Keratinocyte (primary cell): Measurements from ENCODE around the gene IPMK. TPM values are rescaled to one million over a fixed set of nuclear protein-coding genes. Genes with fewer than 3 reads are reported as not detected.
A peak's percentile ranks its signal among the peaks of the same experiment; 100 is the strongest.
"Not testable (repeated sequence)": the region's sequence is repeated elsewhere in the genome, so short reads cannot be mapped to it uniquely, and the experiment has no call there.

Experiments
- DNase-seq: peaks from one replicate; pipeline ENCODE4 v3.0.0-alpha.2; 2011; ENCODE audit warnings: low read depth, missing footprints, low spot score
- FAIRE-seq: peaks from 2 replicates; lab custom pipeline; 2011; peaks lifted over from hg19 to GRCh38; lab: Jason Lieb, UNC
- H2AFZ ChIP-seq: 2 replicates; pipeline ENCODE4 v1.6.0; 2012; ENCODE audit warnings: low read length, control low read depth, inconsistent platforms; ENCODE audit not compliant: control insufficient read depth
- H3K27ac ChIP-seq: 2 replicates; pipeline ENCODE4 v1.5.1; 2011; ENCODE audit warnings: low read length; ENCODE audit not compliant: control insufficient read depth, insufficient read depth
- H3K27me3 ChIP-seq: 3 replicates; pipeline ENCODE4 v1.6.0; 2011; ENCODE audit warnings: low read length; ENCODE audit not compliant: control insufficient read depth, insufficient read depth; ENCODE audit errors: extremely low read depth
- H3K36me3 ChIP-seq, 2 experiments: 2 replicates in 1 of 2; 3 replicates in 1 of 2; pipeline ENCODE4 v1.5.1; 2011; ENCODE audit warnings: low read length in 2 of 2, mild to moderate bottlenecking in 1 of 2; ENCODE audit not compliant: control insufficient read depth in 2 of 2, insufficient read depth in 2 of 2; ENCODE audit errors: extremely low read depth in 1 of 2
- H3K4me1 ChIP-seq: 3 replicates; pipeline ENCODE4 v1.5.1; 2011; ENCODE audit warnings: low read length; ENCODE audit not compliant: control insufficient read depth, insufficient read depth; ENCODE audit errors: extremely low read depth
- H3K4me2 ChIP-seq: 3 replicates; pipeline ENCODE4 v1.6.0; 2011; ENCODE audit warnings: low read depth, low read length; ENCODE audit not compliant: control insufficient read depth, insufficient read depth; ENCODE audit errors: extremely low read depth
- H3K4me3 ChIP-seq, 3 experiments: fragments of 200-600 bp in 1 of 3; sonication (generic) in 1 of 3; 2 replicates in 2 of 3; 3 replicates in 1 of 3; pipeline ENCODE4 v1.5.1; 2011 to 2016; ENCODE audit warnings: low read length in 3 of 3, mild to moderate bottlenecking in 3 of 3, control low read depth in 2 of 3, inconsistent platforms in 1 of 3, low read depth in 1 of 3, mixed read lengths in 1 of 3, mixed run types in 1 of 3, moderate library complexity in 1 of 3; ENCODE audit not compliant: control insufficient read depth in 2 of 3, insufficient read depth in 2 of 3; ENCODE audit errors: extremely low read depth in 1 of 3
- H3K79me2 ChIP-seq: 2 replicates; pipeline ENCODE4 v1.6.0; 2012; ENCODE audit warnings: low read length; ENCODE audit not compliant: control insufficient read depth, insufficient read depth
- H3K9ac ChIP-seq: 3 replicates; pipeline ENCODE4 v1.6.0; 2011; ENCODE audit warnings: low read length; ENCODE audit not compliant: control insufficient read depth, insufficient read depth; ENCODE audit errors: extremely low read depth
- H3K9me1 ChIP-seq: 3 replicates; pipeline ENCODE4 v1.6.0; 2011; ENCODE audit warnings: low read length; ENCODE audit not compliant: control insufficient read depth, insufficient read depth; ENCODE audit errors: extremely low read depth
- H3K9me3 ChIP-seq: 2 replicates; pipeline ENCODE4 v1.5.1; 2012; ENCODE audit warnings: low read depth, low read length; ENCODE audit not compliant: control insufficient read depth
- H4K20me1 ChIP-seq: 3 replicates; pipeline ENCODE4 v1.6.0; 2011; ENCODE audit warnings: low read length; ENCODE audit not compliant: control insufficient read depth, insufficient read depth; ENCODE audit errors: extremely low read depth
- EZH2 ChIP-seq: IDR thresholded peaks from one replicate; pipeline ENCODE4 v1.6.1; 2012; ENCODE audit warnings: inconsistent platforms, mild to moderate bottlenecking, low read length, moderate library complexity
- dilution Hi-C: fragments of 300-500 bp; cut with MboI; formaldehyde crosslinking; loops from one replicate; pipeline ENCODE4 v1.7.0; 2020; ENCODE audit warnings: low sequenced_read_pairs; ENCODE audit not compliant: extremely low pct_ligation_motif_present
- polyA plus RNA-seq, 5 experiments: library from polyadenylated mRNA; depleted of rRNA in 3 of 5; stranded (reverse) in 3 of 5; stranded (forward) in 1 of 5; unstranded in 1 of 5; fragments of >200 nt; gene quantifications; 1 replicate in 1 of 5; 2 replicates in 3 of 5; 3 replicates in 1 of 5; pipeline versions ENCODE4 v1.2.1 to v1.2.3, GENCODE V29; 2011 to 2012; ENCODE audit warnings: missing spikeins in 2 of 5, low read depth in 1 of 5, low replicate concordance in 1 of 5
- TF ChIP-seq, protein P1 (sequence below), 3 experiments: IDR thresholded peaks in 1 of 3; conservative IDR thresholded peaks in 1 of 3; optimal IDR thresholded peaks in 1 of 3; 2 replicates in 2 of 3; 3 replicates in 1 of 3; pipeline versions ENCODE3 to v1.5.1; 2011; ENCODE audit warnings: low read length in 3 of 3, mild to moderate bottlenecking in 3 of 3, moderate library complexity in 2 of 3, control low read depth in 1 of 3, inconsistent platforms in 1 of 3; ENCODE audit not compliant: insufficient read depth in 2 of 3; ENCODE audit errors: extremely low read depth in 1 of 3

Gene IPMK
- polyA plus RNA-seq, 1 donor (not counting 4 experiments of a cell fraction or from before 2014, with no cell fraction given): 4.5 TPM

DNA sequence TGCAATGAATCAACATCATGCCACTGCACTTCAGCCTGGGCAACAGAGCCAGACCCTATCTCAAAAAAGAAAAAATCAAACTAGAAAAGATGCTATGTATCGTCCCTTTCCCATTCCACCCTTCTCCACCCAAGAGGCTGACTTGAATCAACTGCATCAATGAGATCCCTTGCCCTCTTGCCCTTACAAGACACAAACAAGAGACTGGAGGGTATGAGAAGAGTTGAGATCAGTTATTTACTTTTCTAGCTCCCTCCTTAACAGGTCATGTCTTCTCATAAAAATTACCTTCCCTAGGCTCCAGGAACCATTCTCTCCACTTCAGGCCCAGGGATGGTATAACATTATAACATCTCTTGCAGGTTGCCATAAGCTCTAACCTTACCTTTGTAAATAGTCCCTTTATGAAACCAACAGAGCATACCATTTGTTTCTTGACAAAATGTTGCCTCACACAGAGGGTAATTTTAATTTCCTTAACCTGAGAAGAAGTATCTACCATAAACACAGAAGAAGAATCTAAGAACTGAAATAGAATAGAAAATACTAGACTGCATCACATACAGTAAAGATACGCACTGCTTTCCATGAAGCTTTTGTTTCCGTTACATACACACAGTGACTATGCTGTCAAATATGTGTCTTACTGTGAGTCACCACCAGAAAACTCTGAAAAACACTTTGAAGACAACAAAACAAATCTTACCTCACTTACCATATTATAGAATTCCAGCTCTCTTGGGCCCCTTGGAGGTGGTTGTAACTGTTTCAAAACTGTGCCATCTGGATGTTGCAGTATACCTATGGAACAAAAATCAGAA, 30.5 kb downstream of the IPMK start:
- H3K27ac ChIP-seq: no peak overlapping the region
- FAIRE-seq: peak; percentile 58

DNA sequence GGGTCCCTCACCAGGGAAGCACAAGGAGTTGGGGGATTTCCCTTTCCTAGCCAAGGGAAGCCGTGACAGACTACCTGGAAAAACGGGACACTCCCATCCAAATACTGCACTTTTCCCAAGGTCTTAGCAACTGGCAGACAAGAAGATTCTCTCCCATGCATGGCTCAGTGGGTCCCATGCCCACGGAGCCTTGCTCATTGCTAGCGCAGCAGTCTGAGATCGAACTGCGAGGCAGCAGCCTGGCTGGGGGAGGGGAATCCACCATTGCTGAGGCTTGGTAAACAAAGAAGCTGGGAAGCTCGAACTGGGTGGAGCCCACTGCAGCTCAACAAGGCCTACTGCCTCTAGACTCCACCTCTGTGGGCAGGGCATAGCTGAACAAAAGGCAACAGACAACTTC, 37.8 kb downstream of the IPMK start:
- H3K4me2 ChIP-seq, H2AFZ ChIP-seq, H3K9me1 ChIP-seq, H3K79me2 ChIP-seq, H3K27me3 ChIP-seq, H3K9me3 ChIP-seq, H4K20me1 ChIP-seq, dilution Hi-C loops, H3K9ac ChIP-seq, H3K4me3 ChIP-seq, H3K36me3 ChIP-seq, FAIRE-seq, H3K4me1 ChIP-seq, H3K27ac ChIP-seq, DNase-seq: not testable (repeated sequence)

More for the DNA sequence above, 30.5 kb downstream of the IPMK start:
- H2AFZ ChIP-seq: no peak overlapping the region
- no peaks in the 10 kb centered on the region for H3K27me3 ChIP-seq
- peaks cover 4% of the 10 kb centered on the region for H3K79me2 ChIP-seq
- H3K9ac ChIP-seq: no peak overlapping the region
- DNase-seq: no peak
- no peaks in the 10 kb centered on the region for H4K20me1 ChIP-seq
- dilution Hi-C loops: no loop called here
- no peak overlapping the region for H3K4me3 ChIP-seq
- no peaks in the 10 kb centered on the region for H3K9me1 ChIP-seq
- peak overlapping the region; percentile 46 for H3K4me2 ChIP-seq
- peaks cover 31% of the 10 kb centered on the region for H3K4me1 ChIP-seq
- no peaks in the 10 kb centered on the region for H3K9me3 ChIP-seq
- H3K36me3 ChIP-seq: no peaks in the 10 kb centered on the region
- TF ChIP-seq EZH2: no peak
- TF ChIP-seq, protein P1, sequence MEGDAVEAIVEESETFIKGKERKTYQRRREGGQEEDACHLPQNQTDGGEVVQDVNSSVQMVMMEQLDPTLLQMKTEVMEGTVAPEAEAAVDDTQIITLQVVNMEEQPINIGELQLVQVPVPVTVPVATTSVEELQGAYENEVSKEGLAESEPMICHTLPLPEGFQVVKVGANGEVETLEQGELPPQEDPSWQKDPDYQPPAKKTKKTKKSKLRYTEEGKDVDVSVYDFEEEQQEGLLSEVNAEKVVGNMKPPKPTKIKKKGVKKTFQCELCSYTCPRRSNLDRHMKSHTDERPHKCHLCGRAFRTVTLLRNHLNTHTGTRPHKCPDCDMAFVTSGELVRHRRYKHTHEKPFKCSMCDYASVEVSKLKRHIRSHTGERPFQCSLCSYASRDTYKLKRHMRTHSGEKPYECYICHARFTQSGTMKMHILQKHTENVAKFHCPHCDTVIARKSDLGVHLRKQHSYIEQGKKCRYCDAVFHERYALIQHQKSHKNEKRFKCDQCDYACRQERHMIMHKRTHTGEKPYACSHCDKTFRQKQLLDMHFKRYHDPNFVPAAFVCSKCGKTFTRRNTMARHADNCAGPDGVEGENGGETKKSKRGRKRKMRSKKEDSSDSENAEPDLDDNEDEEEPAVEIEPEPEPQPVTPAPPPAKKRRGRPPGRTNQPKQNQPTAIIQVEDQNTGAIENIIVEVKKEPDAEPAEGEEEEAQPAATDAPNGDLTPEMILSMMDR (optimal IDR thresholded peaks at IDR 0.05 in 1 of 3, IDR thresholded peaks at IDR 0.05 in 1 of 3, conservative IDR thresholded peaks at IDR 0.05 in 1 of 3; ENCODE audit: extremely low read depth in 1 of 3, insufficient read depth in 2 of 3, low read length in 3 of 3): no peak
